ENCODE measurements around the gene RAB11FIP4.

The RAB11FIP4 gene

GRCh38 chr17:31490019-31490650 lies 98.7 kb downstream of the RAB11FIP4 start:
- no peak for TF ChIP-seq ZFX (IDR thresholded peaks at IDR 0.05; ENCODE audit: borderline replicate concordance)
- no peak for TF ChIP-seq CTCF (IDR thresholded peaks at IDR 0.05)

DNA sequence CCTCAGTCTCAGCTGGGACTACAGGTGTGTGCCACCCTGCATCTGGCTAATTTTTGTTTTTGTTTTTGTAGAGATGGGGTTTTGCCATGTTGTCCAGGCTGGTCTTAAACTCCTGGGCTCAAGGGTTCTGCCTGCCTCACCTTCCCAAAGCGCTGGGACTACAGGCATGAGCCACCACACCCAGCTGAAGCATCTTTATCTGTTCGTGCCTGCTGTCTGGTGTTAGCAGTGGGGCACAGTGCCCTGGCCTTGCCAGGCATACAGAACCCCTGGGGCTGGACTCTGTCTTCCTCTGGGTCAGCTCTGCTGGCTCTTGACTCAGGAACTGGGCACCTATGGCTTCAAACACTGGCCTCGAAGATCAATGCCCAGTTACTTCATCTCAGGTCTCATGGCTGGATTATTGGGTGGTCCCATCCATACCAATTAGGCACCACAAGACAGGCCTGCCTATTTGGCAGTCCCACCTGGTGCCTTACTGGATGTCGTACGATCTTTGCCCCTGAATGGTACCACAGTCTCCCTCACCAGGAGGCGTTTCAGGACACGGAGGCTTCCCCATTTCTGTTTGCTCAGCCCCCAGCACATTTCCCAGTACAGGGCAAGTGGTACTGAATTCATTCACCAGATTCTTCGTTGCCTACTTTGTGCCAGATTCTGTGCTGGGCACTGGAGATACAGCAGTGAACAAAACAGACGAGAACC lies 99.3 kb downstream of the RAB11FIP4 start:
- no peak for TF ChIP-seq ZFX (IDR thresholded peaks at IDR 0.05; ENCODE audit: borderline replicate concordance)
- H3K27ac ChIP-seq, result peak overlapping the region; percentile 79

More at GRCh38 chr17:31490019-31490650, 98.7 kb downstream of the RAB11FIP4 start:
- peak overlapping the region; percentile 79 for H3K27ac ChIP-seq

GRCh38 chr17:31491376-31492131 lies 100.1 kb downstream of the RAB11FIP4 start:
- TF ChIP-seq CTCF (IDR thresholded peaks at IDR 0.05) (no peak), ZFX (IDR thresholded peaks at IDR 0.05; ENCODE audit: borderline replicate concordance) (no peak)
- H3K27ac ChIP-seq, result no peak overlapping the region

GRCh38 chr17:31492206-31492605 lies 100.7 kb downstream of the RAB11FIP4 start:
- H3K27ac ChIP-seq, result no peak overlapping the region
- TF ChIP-seq CTCF (IDR thresholded peaks at IDR 0.05) (no peak), ZFX (IDR thresholded peaks at IDR 0.05; ENCODE audit: borderline replicate concordance) (no peak)

DNA sequence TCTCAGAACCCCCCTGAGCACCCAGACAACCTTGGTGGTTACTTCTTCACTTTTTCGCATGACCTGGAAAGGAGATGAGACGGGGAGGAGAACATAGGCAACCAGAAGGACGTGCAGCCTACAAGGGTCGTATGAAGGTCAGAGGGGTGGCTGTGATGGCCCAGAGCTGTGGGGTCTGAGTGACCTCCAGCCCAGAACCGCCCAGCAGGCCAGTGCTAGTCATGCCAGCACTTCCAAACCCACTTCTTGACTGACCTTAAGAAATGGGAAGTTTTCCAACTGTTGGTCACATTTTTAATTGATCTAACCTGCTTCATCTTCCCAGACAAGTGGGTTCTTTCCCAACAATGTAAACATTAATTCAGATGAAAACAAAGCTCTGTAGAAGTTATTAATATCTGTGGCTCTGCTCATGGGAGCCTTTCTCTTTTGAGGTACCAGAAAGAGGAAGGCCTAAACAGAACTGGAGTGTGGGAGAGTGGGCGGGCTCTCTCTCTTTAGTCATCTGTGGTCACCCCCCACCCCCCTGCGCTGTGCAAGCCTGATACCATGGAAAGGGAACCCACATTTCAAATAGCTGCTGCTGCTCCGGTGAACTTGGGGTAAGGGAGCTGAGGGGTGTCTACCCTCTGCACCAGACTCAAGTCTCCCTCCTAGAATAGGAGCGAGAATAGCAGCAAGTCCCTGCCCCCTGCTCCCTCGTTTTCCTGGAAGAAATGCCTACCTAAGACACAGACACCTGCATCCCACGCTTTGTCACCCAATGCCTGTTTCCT lies 101.6 kb downstream of the RAB11FIP4 start:
- H3K27ac ChIP-seq, result no peak overlapping the region
- TF ChIP-seq ZFX (IDR thresholded peaks at IDR 0.05; ENCODE audit: borderline replicate concordance), result no peak
- TF ChIP-seq CTCF (IDR thresholded peaks at IDR 0.05), result no peak

DNA sequence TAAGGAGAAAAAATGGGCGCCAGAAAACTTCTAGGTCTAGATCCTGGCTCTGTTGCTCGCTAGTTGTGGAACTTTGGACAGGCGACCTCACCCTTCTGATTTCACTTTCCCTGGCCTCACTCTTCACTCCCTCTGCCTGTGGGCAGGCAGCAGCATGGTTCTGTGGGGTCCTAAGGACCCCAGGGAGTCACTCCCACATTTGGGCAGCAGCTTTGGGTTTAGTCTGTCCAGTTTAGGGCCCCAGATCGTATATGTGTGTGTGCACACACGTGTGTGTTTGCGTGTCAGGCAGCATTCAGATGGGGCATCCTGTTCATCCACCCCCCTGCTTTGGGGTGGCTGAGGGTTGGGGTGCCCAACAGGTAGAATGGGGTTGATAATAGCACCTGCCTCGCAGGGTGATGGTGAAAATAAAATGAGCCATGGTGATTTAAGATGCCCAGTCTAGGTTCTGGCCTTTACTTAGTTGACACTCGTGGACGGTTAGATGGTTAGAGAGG lies 102.2 kb downstream of the RAB11FIP4 start:
- no peak for TF ChIP-seq ZFX (IDR thresholded peaks at IDR 0.05; ENCODE audit: borderline replicate concordance)
- TF ChIP-seq CTCF (IDR thresholded peaks at IDR 0.05), result no peak
- no peak overlapping the region for H3K27ac ChIP-seq

Data from 22Rv1 (cell line).